ENCODE data around the gene CACNA2D2.

DNA sequence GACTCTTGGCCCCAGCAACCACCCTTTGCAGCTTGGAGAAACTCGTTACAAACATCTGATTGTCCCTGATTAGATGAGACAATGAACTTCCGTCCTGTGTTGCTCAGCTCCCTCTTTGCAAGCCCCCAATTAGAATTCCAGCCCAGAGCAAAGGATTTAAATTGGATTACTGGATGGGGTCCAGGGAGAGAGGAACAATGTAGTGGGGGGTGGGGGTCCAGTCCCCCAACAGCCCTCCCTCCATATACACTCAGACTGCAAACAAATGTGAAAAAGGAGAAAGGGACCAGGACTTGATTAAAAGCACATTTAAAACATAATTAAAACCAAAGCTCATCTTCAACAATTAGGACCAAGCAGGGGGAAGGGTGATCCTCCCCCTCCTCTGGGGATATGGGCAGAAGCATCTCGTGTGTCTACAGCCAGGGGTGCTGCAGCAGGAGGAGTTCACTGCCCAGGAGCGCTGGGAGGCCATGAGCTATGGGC is 72.4 kb downstream of the CACNA2D2 start:
- TF ChIP-seq, protein P1, sequence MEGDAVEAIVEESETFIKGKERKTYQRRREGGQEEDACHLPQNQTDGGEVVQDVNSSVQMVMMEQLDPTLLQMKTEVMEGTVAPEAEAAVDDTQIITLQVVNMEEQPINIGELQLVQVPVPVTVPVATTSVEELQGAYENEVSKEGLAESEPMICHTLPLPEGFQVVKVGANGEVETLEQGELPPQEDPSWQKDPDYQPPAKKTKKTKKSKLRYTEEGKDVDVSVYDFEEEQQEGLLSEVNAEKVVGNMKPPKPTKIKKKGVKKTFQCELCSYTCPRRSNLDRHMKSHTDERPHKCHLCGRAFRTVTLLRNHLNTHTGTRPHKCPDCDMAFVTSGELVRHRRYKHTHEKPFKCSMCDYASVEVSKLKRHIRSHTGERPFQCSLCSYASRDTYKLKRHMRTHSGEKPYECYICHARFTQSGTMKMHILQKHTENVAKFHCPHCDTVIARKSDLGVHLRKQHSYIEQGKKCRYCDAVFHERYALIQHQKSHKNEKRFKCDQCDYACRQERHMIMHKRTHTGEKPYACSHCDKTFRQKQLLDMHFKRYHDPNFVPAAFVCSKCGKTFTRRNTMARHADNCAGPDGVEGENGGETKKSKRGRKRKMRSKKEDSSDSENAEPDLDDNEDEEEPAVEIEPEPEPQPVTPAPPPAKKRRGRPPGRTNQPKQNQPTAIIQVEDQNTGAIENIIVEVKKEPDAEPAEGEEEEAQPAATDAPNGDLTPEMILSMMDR (IDR thresholded peaks at IDR 0.05), result no peak
- no peak for TF ChIP-seq POLR2A (IDR thresholded peaks at IDR 0.05)

Data from body of pancreas (tissue), 4 donors.